K562 (cell line): ENCODE measurements around the gene TPO. TPM values are rescaled to one million over a fixed set of nuclear protein-coding genes. Genes with fewer than 3 reads are reported as not detected.

ENCODE experiments used
- ATAC-seq: fragments of 200-7000 bp; cut with Tn5 transposase; 3 replicates; pipeline ENCODE4 v1.9.1; 2020; ENCODE audit warnings: moderate library complexity
- BruUV-seq: library from RNA; stranded (reverse); fragments of 400-500 nt; replicated peaks from 2 replicates; lab custom pipeline; 2021; lab: Mats Ljungman, UMichigan
- CTCF ChIA-PET: fragments of 300-600 bp; formaldehyde crosslinking; extraction: SDS; loops from one replicate; lab custom pipeline; 2021; ENCODE audit warnings: low intra/inter-chr PET ratio; lab: Yijun Ruan, JAX
- POLR2A ChIA-PET: fragments of 300-600, 350-650 bp; sonication (Branson Sonifier 250); formaldehyde crosslinking; extraction: SDS; loops from one replicate; lab custom pipeline; 2021; ENCODE audit warnings: antibody characterized with exemption, inconsistent platforms; lab: Yijun Ruan, JAX
- DNase-seq, 4 experiments: peaks; one replicate each; pipeline versions ENCODE4 v3.0.0 to v3.0.0-alpha.2; 2011 to 2018; ENCODE audit warnings: low spot score in 3 of 4, mixed read lengths in 3 of 4; ENCODE audit errors: extremely low read depth in 1 of 4
- FAIRE-seq: peaks from 2 replicates; lab custom pipeline; 2011; peaks lifted over from hg19 to GRCh38; lab: Jason Lieb, UNC
- H2AFZ ChIP-seq: 2 replicates; pipeline ENCODE4 v1.6.0; 2011; ENCODE audit warnings: low read depth, low read length, control low read depth, inconsistent platforms
- H3K27ac ChIP-seq: fragments of 200-600 bp; 3 replicates; pipeline ENCODE4 v1.8.0; 2011; ENCODE audit warnings: low read depth, mild to moderate bottlenecking, control low read depth, inconsistent platforms, low read length, moderate library complexity, mixed read lengths; ENCODE audit errors: extremely low read depth
- H3K27me3 ChIP-seq, 2 experiments: fragments of 300-600 bp in 1 of 2; 2 replicates in 1 of 2; 3 replicates in 1 of 2; pipeline versions ENCODE4 v1.6.0 to v1.8.0; 2011; ENCODE audit warnings: inconsistent platforms in 2 of 2, low read length in 2 of 2, mild to moderate bottlenecking in 1 of 2, mixed read lengths in 1 of 2, moderate library complexity in 1 of 2; ENCODE audit not compliant: control insufficient read depth in 2 of 2, insufficient read depth in 2 of 2
- H3K36me3 ChIP-seq: fragments of 300-600 bp; 3 replicates; pipeline ENCODE4 v1.8.0; 2011; ENCODE audit warnings: mild to moderate bottlenecking, low read length, inconsistent platforms; ENCODE audit not compliant: control insufficient read depth, insufficient read depth
- H3K4me1 ChIP-seq, 2 experiments: fragments of 200-600 bp in 1 of 2; replicated peaks in 1 of 2; 2 replicates in 1 of 2; 3 replicates in 1 of 2; pipeline versions ENCODE4 v1.5.1 to v1.8.0; 2011; ENCODE audit warnings: inconsistent platforms in 2 of 2, low read length in 2 of 2, mild to moderate bottlenecking in 1 of 2, mixed read lengths in 1 of 2, moderate library complexity in 1 of 2; ENCODE audit not compliant: control insufficient read depth in 2 of 2, insufficient read depth in 2 of 2
- H3K4me2 ChIP-seq: 2 replicates; pipeline ENCODE4 v1.6.1; 2011; ENCODE audit warnings: low read length, control low read depth, inconsistent platforms, mixed read lengths; ENCODE audit not compliant: insufficient read depth
- H3K4me3 ChIP-seq: fragments of 200-600 bp; sonication (generic), shearing (Covaris generic); 2 replicates; pipeline ENCODE4 v1.5.1; 2016; ENCODE audit warnings: control low read depth, inconsistent platforms
- H3K79me2 ChIP-seq: fragments of 200-600 bp; 3 replicates; pipeline ENCODE4 v1.8.0; 2011; ENCODE audit warnings: low read length, inconsistent platforms; ENCODE audit not compliant: control insufficient read depth, insufficient read depth
- H3K9ac ChIP-seq, 2 experiments: 2 replicates each; pipeline versions ENCODE4 v1.6.0 to v1.6.1; 2011; ENCODE audit warnings: low read depth in 2 of 2, low read length in 2 of 2, control low read depth in 1 of 2, inconsistent platforms in 1 of 2, mild to moderate bottlenecking in 1 of 2, mixed read lengths in 1 of 2; ENCODE audit not compliant: insufficient read depth in 1 of 2
- H3K9me1 ChIP-seq: one replicate; pipeline ENCODE4 v1.6.0; 2011; ENCODE audit warnings: inconsistent platforms, mild to moderate bottlenecking, low read length, moderate library complexity; ENCODE audit not compliant: control insufficient read depth, insufficient read depth
- H3K9me3 ChIP-seq: replicated peaks from 2 replicates; pipeline ENCODE4 v1.5.1; 2011; ENCODE audit warnings: low read depth, low read length, inconsistent platforms; ENCODE audit not compliant: control insufficient read depth, insufficient read depth
- H4K20me1 ChIP-seq: replicated peaks from 2 replicates; pipeline ENCODE4 v1.6.1; 2011; ENCODE audit warnings: low read length, inconsistent platforms, mixed read lengths; ENCODE audit not compliant: control insufficient read depth, insufficient read depth
- ARID3B ChIP-seq: fragments of 250-450 bp; sonication (Bioruptor Pico); IDR thresholded peaks from 2 replicates; pipeline ENCODE4 v1.4.0; 2020; ENCODE audit warnings: borderline replicate concordance
- CREM ChIP-seq: IDR thresholded peaks from 2 replicates; pipeline ENCODE4 v1.6.1; 2014; ENCODE audit warnings: antibody characterized with exemption, low read depth
- E2F5 ChIP-seq: sonication (generic); formaldehyde crosslinking; IDR thresholded peaks from 2 replicates; pipeline ENCODE4 v1.8.0; 2022; ENCODE audit warnings: mild to moderate bottlenecking, missing genetic modification reagents
- EHMT2 ChIP-seq: fragments of 450-650 bp; IDR thresholded peaks from 2 replicates; pipeline ENCODE4 v1.6.1; 2018; ENCODE audit warnings: antibody characterized with exemption
- MAFF ChIP-seq: IDR thresholded peaks from 2 replicates; pipeline ENCODE4 v1.6.1; 2012; ENCODE audit warnings: low read length, improper control_type of control experiment
- MAFG ChIP-seq: fragments of 450-650 bp; conservative IDR thresholded peaks from 2 replicates; pipeline ENCODE4 v1.6.1; 2016; ENCODE audit warnings: missing genetic modification characterization, missing compliant biosample characterization
- MAFK ChIP-seq: IDR thresholded peaks from 2 replicates; pipeline ENCODE4 v1.6.1; 2011; ENCODE audit warnings: low read length, improper control_type of control experiment
- MECOM ChIP-seq: fragments of 250-450 bp; sonication (Bioruptor Pico); IDR thresholded peaks from 2 replicates; pipeline ENCODE4 v1.8.0; 2022; ENCODE audit warnings: inconsistent platforms
- MED1 ChIP-seq: sonication (generic); formaldehyde crosslinking; IDR thresholded peaks from 2 replicates; pipeline ENCODE4 v1.8.1; 2023; ENCODE audit warnings: missing genetic modification reagents, borderline replicate concordance
- NRF1 ChIP-seq, 2 experiments: fragments of 450-650 bp; IDR thresholded peaks in 1 of 2; conservative IDR thresholded peaks in 1 of 2; 2 replicates each; pipeline ENCODE4 v1.6.1; 2014; ENCODE audit warnings: mild to moderate bottlenecking in 2 of 2
- SREBF2 ChIP-seq: sonication (generic); formaldehyde crosslinking; IDR thresholded peaks from 2 replicates; pipeline ENCODE4 v1.4.0; 2020; ENCODE audit warnings: mild to moderate bottlenecking, missing genetic modification reagents
- XRCC3 ChIP-seq: fragments of 450-650 bp; IDR thresholded peaks from 2 replicates; pipeline ENCODE4 v1.6.1; 2017; ENCODE audit warnings: mild to moderate bottlenecking, moderate library complexity
- ZBTB33 ChIP-seq: sonication (generic); formaldehyde crosslinking; IDR thresholded peaks from 2 replicates; pipeline ENCODE4 v1.8.1; 2023; ENCODE audit warnings: mild to moderate bottlenecking, missing genetic modification reagents
- ZNF124 ChIP-seq: sonication (generic); formaldehyde crosslinking; IDR thresholded peaks from 2 replicates; pipeline ENCODE4 v1.8.1; 2022; ENCODE audit warnings: missing genetic modification reagents
- ZNF165 ChIP-seq: fragments of 250-450 bp; sonication (Bioruptor Pico); IDR thresholded peaks from 2 replicates; pipeline ENCODE4 v1.4.0; 2020; ENCODE audit warnings: borderline replicate concordance
- ZNF282 ChIP-seq: sonication (generic); formaldehyde crosslinking; IDR thresholded peaks from 2 replicates; pipeline ENCODE4 v1.8.1; 2023; ENCODE audit warnings: missing genetic modification reagents
- ZNF316 ChIP-seq: fragments of 450-650 bp; IDR thresholded peaks from 2 replicates; pipeline ENCODE4 v1.6.1; 2016
- ZNF507 ChIP-seq: conservative IDR thresholded peaks from 2 replicates; pipeline ENCODE4 v1.6.1; 2017; ENCODE audit warnings: missing genetic modification characterization, missing compliant biosample characterization
- WGBS: fragments of 100-300 bp; shearing (Covaris generic); methylation state at CpG from one replicate; pipeline ENCODE4 v1.1.6; 2016; ENCODE audit warnings: low coverage, mixed read lengths; ENCODE audit not compliant: insufficient coverage; ENCODE audit errors: missing lambda C conversion rate; 5-methylcytosine and 5-hydroxymethylcytosine counted together
- in situ Hi-C: fragments of 300-500 bp; cut with MboI; formaldehyde crosslinking; loops from 4 replicates; pipeline ENCODE4 v1.15.0; 2018; ENCODE audit warnings: inconsistent platforms, mixed read lengths
- intact Hi-C: fragments of 100-400 bp; cut with micrococcal nuclease; formaldehyde crosslinking; loops from 2 replicates; pipeline ENCODE4 v1.14.2; 2022
- polyA plus RNA-seq, 8 experiments: library from polyadenylated mRNA; depleted of rRNA in 4 of 8; stranded (reverse) in 5 of 8; unstranded in 3 of 8; fragments of >200 nt; fragmentation: Nextera tagmentation in 2 of 8; fragmentation: Illumina TruSeq in 1 of 8; extraction: Ambion mirVana in 2 of 8; extraction: Trizol in 1 of 8; gene quantifications; 2 replicates each; pipeline versions ENCODE4 v1.2.1 to v1.2.3, GENCODE V29; 2011 to 2014; ENCODE audit warnings: inconsistent platforms in 1 of 8, missing spikeins in 1 of 8
- total RNA-seq, 7 experiments: library from RNA; depleted of rRNA in 6 of 7; stranded (reverse); fragments of >200 nt in 6 of 7; fragmentation: Illumina TruSeq in 2 of 7; extraction: Trizol in 2 of 7; gene quantifications; 2 replicates each; pipeline versions ENCODE4 v1.2.1 to v1.2.3, GENCODE V29; 2011 to 2021; ENCODE audit warnings: low replicate concordance in 1 of 7
- TF ChIP-seq, protein P1 (sequence below): sonication (generic); formaldehyde crosslinking; IDR thresholded peaks from 2 replicates; pipeline ENCODE4 v1.8.1; 2022; ENCODE audit warnings: missing genetic modification reagents

TPO gene
- total and polyA plus RNA-seq, 9 of the 15 experiments (the other 6 are each of a cell fraction or from before 2014, with no cell fraction given) = not detected

GRCh38 chr2:1577846-1578245 is 164.6 kb downstream of the TPO start:
- Histone ChIP-seq H3K4me3 (no peak overlapping the region), H3K9me3 (no peaks in the 10 kb centered on the region), H3K9me1 (no peaks in the 10 kb centered on the region), H3K27ac (no peak overlapping the region), H3K79me2 (no peaks in the 10 kb centered on the region), H3K4me1 (no peaks in the 10 kb centered on the region), H2AFZ (no peak overlapping the region), H3K4me2 (no peak overlapping the region), H3K9ac (no peak overlapping the region), H3K36me3 (no peaks in the 10 kb centered on the region), H4K20me1 (no peaks in the 10 kb centered on the region), H3K27me3 (peaks cover 2 to 26% of the 10 kb centered on the region in 2 experiments; a peak in 4 of 5 replicates)
- intact Hi-C loops (no loop called here), in situ Hi-C loops (no loop called here)
- ChIA-PET CTCF (no interaction called here), POLR2A (no interaction called here)
- WGBS = 0% methylated on average over 5 of the region's 5 CpGs
- DNase-seq = no peak
- ATAC-seq = no peak
- FAIRE-seq = no peak
- BruUV-seq = no TSS peak
- TF ChIP-seq NRF1 (conservative IDR thresholded peaks at IDR 0.05 in 1 of 2, IDR thresholded peaks at IDR 0.05 in 1 of 2) (no peak), ZNF507 (tag) (no peak), ZNF165 (no peak), MAFK (peak; percentile 23; the same call in 1 of the 2 replicates), ZNF282 (no peak), MAFG (tag) (peak; percentile 21; the same call in 1 of the 2 replicates), MECOM (CRISPR knock-in tag) (no peak), ZNF316 (peak; percentile 47), CREM (no peak), ARID3B (no peak), MED1 (CRISPR knock-in tag) (no peak), SREBF2 (CRISPR knock-in tag) (no peak), E2F5 (CRISPR knock-in tag) (no peak), XRCC3 (no peak), MAFF (peak; percentile 33; the same call in 1 of the 2 replicates), ZNF124 (CRISPR knock-in tag) (no peak), ZBTB33 (CRISPR knock-in tag) (no peak), EHMT2 (no peak)
- TF ChIP-seq, protein P1, sequence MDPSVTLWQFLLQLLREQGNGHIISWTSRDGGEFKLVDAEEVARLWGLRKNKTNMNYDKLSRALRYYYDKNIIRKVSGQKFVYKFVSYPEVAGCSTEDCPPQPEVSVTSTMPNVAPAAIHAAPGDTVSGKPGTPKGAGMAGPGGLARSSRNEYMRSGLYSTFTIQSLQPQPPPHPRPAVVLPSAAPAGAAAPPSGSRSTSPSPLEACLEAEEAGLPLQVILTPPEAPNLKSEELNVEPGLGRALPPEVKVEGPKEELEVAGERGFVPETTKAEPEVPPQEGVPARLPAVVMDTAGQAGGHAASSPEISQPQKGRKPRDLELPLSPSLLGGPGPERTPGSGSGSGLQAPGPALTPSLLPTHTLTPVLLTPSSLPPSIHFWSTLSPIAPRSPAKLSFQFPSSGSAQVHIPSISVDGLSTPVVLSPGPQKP (CRISPR knock-in tag) = no peak
